GM12873 (cell line): Measurements from ENCODE around the gene GTF2IRD1.

ENCODE experiments used
- TF ChIP-seq, protein P1 (sequence below): IDR thresholded peaks from 2 replicates; pipeline ENCODE4 v1.5.1; 2012; ENCODE audit warnings: low read depth, mild to moderate bottlenecking, moderate library complexity, low read length, control low read depth; ENCODE audit not compliant: insufficient read depth; ENCODE audit errors: missing control alignments

Gene GTF2IRD1

DNA sequence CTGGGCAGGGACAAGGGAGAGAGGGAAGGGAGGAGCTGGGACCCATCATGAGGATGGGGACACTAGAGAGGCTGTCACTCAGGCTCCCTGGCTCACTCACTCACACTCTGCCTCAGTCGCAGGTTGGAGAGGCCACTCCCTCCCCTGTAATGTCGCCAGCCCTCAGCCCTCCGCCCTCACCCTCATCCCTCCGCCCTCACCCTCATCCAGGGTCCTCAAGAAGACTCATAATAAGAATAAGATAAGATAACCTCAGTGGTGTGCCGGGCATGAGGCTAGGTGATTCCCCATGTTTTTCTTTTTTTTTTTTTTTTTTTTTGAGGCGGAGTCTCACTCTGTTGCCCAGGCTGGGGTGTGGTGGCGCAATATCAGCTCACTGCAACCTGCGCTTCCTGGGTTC lies 92.2 kb downstream of the GTF2IRD1 start:
- TF ChIP-seq, protein P1, sequence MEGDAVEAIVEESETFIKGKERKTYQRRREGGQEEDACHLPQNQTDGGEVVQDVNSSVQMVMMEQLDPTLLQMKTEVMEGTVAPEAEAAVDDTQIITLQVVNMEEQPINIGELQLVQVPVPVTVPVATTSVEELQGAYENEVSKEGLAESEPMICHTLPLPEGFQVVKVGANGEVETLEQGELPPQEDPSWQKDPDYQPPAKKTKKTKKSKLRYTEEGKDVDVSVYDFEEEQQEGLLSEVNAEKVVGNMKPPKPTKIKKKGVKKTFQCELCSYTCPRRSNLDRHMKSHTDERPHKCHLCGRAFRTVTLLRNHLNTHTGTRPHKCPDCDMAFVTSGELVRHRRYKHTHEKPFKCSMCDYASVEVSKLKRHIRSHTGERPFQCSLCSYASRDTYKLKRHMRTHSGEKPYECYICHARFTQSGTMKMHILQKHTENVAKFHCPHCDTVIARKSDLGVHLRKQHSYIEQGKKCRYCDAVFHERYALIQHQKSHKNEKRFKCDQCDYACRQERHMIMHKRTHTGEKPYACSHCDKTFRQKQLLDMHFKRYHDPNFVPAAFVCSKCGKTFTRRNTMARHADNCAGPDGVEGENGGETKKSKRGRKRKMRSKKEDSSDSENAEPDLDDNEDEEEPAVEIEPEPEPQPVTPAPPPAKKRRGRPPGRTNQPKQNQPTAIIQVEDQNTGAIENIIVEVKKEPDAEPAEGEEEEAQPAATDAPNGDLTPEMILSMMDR, result no peak

DNA sequence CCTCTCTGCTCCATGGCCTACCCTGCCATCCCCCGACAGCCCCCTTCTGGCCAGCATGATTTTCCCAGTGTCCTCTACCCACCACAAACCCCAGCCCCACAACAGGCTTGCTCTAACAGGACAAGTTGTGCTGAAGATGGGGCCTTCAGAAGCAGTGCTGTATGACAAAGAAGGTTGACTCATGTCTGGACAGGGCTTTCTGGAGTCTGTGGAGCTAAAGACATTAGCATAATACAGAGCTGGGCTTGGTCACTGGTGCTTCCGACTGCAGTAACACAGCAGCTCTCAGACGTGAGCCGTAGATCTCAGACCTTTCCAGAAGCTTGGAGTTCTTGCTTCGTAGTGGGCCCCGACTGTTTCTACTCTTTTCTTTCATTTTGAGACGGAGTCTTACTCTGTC lies 100.5 kb downstream of the GTF2IRD1 start:
- TF ChIP-seq, protein P1, result no peak

DNA sequence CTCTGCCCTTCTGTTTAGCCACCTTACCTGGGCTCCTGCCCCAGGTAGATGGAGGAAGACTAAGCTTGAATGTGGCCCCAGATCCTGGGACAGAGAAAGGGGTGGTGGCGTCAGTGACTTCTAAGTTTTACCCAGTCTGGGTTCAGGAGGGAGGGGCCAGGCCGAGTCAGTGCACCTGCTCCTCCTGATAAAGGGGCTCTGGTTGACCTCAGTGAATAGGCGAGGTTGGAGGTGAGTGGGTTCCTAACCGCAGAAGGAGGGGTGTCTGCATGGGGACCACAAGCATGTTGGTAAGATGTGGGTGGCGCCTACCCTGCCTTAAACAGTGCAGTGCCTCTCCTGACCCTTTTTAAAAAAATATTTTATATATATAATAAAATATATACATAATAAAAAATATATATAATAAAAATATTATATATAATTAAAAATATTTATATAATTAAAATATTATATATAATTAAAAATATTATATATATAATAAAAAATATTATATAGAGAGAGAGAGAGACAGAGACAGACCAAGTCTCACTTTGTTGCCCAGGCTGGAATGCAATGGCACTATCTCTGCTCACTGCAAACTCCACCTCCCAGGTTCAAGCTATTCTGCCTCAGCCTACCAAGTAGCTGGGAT lies 106.5 kb downstream of the GTF2IRD1 start:
- TF ChIP-seq, protein P1, result no peak

DNA sequence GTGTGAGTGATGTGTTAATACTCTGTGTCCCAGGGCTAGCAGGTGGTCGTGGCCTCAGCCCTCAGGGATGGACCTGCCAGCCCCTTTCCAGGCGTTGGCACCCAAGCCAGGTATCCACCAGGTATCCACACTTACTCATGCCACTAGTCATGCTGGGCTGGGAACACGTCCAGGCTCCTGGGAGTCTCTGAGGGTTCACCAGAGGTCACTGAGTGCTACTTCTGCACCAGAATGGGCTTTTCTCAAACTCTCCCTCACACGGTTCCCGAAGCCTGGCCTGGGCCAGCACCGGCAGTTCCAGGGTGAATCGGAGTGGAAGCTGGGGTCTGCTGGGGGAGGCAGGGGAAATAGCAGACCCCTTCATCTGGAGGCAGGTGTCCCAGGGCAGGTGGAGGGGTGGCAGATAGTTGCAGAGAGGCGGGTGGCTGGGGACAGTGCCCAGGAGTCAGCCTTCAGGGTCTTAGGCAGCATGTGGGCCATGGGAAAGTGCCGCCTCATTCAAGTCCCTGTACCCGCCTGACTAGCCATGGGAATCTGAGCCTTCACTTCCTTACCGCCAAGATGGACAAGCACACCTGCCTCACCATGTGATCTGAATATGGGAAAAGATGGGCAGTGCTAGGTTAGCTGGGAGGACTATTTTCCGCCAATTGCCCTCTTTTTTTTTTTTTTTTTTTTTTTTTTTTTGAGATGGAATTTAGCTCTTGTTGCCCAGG lies 108.3 kb downstream of the GTF2IRD1 start:
- TF ChIP-seq, protein P1, result no peak

DNA sequence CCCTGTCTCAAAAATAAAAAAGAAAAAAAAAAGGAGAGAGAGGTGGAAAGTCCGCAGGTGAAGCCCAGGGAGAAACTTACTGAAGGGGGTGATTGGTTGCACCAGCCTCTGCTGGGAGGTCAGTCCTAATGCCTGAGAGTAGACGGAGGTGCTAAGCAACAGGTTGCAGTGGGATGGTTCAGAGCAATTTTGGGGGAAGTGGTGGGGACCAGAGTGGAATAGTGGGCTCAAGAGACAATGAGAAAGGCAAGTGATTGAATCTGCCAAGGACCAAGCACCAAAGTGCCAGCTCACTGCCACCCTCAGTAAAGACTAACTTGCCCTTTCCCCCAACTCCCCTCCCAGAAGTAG lies 113.6 kb downstream of the GTF2IRD1 start:
- TF ChIP-seq, protein P1, result no peak

DNA sequence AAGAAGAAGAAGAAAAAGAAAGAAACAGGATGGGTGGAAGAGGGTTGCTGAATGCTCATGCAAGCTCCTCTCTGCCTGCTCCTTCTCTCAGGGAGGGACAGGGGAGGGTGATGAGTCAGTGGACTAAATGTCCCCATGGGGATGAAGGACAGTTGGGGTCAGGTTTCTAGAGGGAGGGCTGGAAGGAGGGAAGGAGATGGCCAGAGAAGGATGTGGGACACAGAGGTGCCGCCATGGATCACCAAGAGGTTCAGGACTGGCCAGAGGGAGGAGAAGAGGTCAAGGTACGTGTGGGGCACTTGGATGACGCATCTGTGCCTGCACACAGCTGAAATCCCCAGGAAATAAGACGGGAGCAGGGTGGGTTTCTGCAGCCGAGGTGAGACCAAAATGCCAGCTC lies 115.0 kb downstream of the GTF2IRD1 start:
- TF ChIP-seq, protein P1, result no peak

DNA sequence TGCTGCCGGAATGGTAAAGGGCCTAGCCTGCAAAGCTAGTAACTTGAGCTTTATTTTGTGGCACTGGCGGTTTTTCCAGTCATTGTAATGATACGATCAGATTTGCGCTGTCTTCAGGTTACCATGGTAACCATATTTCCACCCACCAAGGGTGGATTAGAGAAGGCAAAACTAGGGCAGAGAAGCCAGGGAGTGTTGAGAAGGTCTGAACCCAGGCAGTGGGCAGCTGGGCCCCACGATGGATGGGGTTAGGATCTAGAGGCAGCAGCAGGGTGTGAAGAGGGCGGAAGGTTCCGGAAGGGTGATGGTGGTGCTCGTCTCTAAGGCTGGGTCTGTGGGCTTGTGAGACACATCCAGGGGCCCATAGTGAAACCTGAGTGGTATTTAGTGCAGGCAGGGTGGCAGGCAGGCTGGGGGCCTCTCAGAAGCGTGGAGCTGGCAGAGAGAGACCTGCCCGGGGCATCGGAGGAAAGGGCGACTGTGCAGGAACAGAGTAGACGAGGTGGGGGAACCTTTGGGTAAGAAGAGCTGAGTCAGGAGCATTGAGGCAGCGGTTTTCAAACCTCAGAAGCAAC lies 115.9 kb downstream of the GTF2IRD1 start:
- TF ChIP-seq, protein P1, result no peak
